Ovary (tissue), 9 donors: ENCODE data around the gene CDK2AP2. TPM values are rescaled to one million over a fixed set of nuclear protein-coding genes. Genes with fewer than 3 reads are reported as not detected.

Source experiments
- DNase-seq, 5 donors: peaks; one replicate each; pipeline ENCODE4 v3.0.0-alpha.2; 2019 to 2020
- H3K27ac ChIP-seq, 2 donors: fragments of 200-600 bp; one replicate each; pipeline versions ENCODE4 v1.5.1 to v1.8.0; 2019 to 2022
- H3K27me3 ChIP-seq: fragments of 200-600 bp; one replicate; pipeline ENCODE4 v1.8.0; 2022
- H3K36me3 ChIP-seq: fragments of 200-600 bp; sonication (generic); one replicate; pipeline ENCODE4 v1.5.1; 2019
- H3K4me1 ChIP-seq: one replicate; pipeline ENCODE4 v1.8.1; 2013; ENCODE audit warnings: mild to moderate bottlenecking, moderate library complexity; ENCODE audit not compliant: insufficient read depth
- H3K4me3 ChIP-seq: fragments of 200-600 bp; sonication (generic); one replicate; pipeline ENCODE4 v1.5.1; 2017
- H3K9me3 ChIP-seq, 2 donors: fragments of 200-600 bp in 1 of 2; sonication (generic) in 1 of 2; one replicate each; pipeline versions ENCODE4 v1.5.1 to v1.8.1; 2013 to 2019; ENCODE audit warnings: mild to moderate bottlenecking in 1 of 2, moderate library complexity in 1 of 2
- EP300 ChIP-seq: sonication (generic); formaldehyde crosslinking; IDR thresholded peaks from one replicate; pipeline ENCODE4 v1.6.1; 2017; ENCODE audit warnings: antibody characterized with exemption
- POLR2A ChIP-seq: fragments of 450-650 bp; IDR thresholded peaks from one replicate; pipeline ENCODE4 v1.6.1; 2017; ENCODE audit warnings: antibody characterized with exemption, mild to moderate bottlenecking, moderate library complexity
- WGBS, 3 donors: extraction: QIAGEN DNeasy Blood & Tissue Kit in 1 of 3; methylation state at CpG; one replicate each; pipeline versions ENCODE4 v1.1.5 to v1.1.7; 2013 to 2017; 5-methylcytosine and 5-hydroxymethylcytosine counted together
- intact Hi-C, 4 donors: fragments of 100-400 bp; cut with DNase I; formaldehyde crosslinking; loops; one replicate each; pipeline versions ENCODE4 v1.11.0 to v1.15.1; 2022 to 2023
- polyA plus RNA-seq, 2 donors: library from polyadenylated mRNA; stranded (reverse); fragments of 200-250 nt in 1 of 2; fragments of 350-450 nt in 1 of 2; fragmentation: Illumina TruSeq in 1 of 2; extraction: RNeasy Lipid Tissue Mini Kit (QIAGEN cat#74804) in 1 of 2; gene quantifications; one replicate each; pipeline ENCODE4 v1.2.3, GENCODE V29; 2013 to 2014
- total RNA-seq, 7 donors: library from RNA; depleted of rRNA in 2 of 7; stranded (reverse); fragments of >200 nt in 2 of 7; fragmentation: NEBNext Ultra II Directional in 3 of 7; extraction: Animal tissue kit (Norgen Biotek cat#: 25700) in 3 of 7; gene quantifications; one replicate each; pipeline versions ENCODE4 v1.1.0 to v1.2.4, GENCODE V29; 2016 to 2023
- TF ChIP-seq, protein P1 (sequence below), 3 donors: fragments of 450-650 bp in 2 of 3; fragments of 200-600 bp in 1 of 3; IDR thresholded peaks; one replicate each; pipeline versions ENCODE4 v1.5.1 to v1.8.0; 2016 to 2022; ENCODE audit warnings: antibody characterized with exemption in 3 of 3, mild to moderate bottlenecking in 1 of 3
- donor health status: DM: no; HTN: no; CAD: no; lungs with moderate emphysema.
- donor health status: DM: no; HTN: no; CAD: no.
- donor health status: Bipolar disorder and iron deficiency.
- donor health status: DM: yes; HTN: yes; CAD: no.
- donor health status: DM: no; HTN: no; CAD: no.
- donor health status: DM: yes; HTN: yes; CAD: no.

Gene CDK2AP2
- total and polyA plus RNA-seq, 9 donors = 3.8 to 66.1 (median 34.6) TPM

DNA sequence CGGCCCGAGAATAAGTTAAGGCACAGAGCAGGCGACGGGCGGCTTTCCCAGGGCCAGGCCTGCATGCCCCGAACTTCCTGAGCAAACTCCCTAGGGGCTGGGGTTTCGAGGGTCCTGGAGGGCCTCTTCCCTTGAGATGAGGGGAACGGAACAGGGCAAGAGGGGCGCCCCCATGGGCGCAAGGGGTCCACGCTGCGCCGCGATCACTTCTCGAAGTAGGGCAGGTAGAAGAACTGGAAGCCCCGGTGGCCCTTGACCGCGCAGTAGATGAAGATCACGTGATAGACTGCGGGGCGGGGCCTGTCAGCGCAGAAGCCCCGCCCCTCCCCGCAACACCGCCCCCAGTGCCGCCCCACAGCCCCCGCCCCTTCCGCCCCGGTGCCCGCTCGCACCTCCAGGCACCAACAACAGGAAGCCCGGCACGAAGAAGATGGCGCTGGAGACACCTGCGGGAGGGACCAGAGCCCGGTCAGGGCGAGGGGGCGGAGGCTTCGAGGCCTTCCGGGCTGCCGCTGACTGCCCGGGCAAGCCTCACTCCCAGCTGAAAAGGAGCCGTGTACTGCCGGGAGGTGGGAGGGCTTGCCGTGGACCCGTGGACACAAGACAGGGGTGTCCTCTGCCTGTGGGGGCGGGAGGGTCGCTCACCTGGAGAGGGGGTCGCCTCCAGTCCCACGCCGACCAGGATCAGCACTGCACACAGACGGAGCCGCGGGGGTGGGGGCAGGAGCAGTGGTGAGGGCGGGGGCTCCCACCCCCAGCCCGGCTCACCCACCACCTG, 43.4 kb downstream of the CDK2AP2 start:
- TF ChIP-seq EP300 (no peak), POLR2A (no peak)
- TF ChIP-seq, protein P1, sequence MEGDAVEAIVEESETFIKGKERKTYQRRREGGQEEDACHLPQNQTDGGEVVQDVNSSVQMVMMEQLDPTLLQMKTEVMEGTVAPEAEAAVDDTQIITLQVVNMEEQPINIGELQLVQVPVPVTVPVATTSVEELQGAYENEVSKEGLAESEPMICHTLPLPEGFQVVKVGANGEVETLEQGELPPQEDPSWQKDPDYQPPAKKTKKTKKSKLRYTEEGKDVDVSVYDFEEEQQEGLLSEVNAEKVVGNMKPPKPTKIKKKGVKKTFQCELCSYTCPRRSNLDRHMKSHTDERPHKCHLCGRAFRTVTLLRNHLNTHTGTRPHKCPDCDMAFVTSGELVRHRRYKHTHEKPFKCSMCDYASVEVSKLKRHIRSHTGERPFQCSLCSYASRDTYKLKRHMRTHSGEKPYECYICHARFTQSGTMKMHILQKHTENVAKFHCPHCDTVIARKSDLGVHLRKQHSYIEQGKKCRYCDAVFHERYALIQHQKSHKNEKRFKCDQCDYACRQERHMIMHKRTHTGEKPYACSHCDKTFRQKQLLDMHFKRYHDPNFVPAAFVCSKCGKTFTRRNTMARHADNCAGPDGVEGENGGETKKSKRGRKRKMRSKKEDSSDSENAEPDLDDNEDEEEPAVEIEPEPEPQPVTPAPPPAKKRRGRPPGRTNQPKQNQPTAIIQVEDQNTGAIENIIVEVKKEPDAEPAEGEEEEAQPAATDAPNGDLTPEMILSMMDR (IDR thresholded peaks at IDR 0.05) = no peak
- Histone ChIP-seq H3K9me3 (no peaks in the 10 kb centered on the region), H3K27me3 (no peaks in the 10 kb centered on the region), H3K36me3 (no peaks in the 10 kb centered on the region), H3K4me3 (peak overlapping the region; percentile 39), H3K4me1 (peaks cover 7% of the 10 kb centered on the region), H3K27ac (peak overlapping the region; percentile 63 to 78)
- 21 to 49% (median 28%) methylated on average over 35 to 56 of the region's 56 CpGs for WGBS, 3 donors
- peak; percentile 73 to 88 (median 85) for DNase-seq
- intact Hi-C loops = loop anchor here in 1 of 4 donors (5.0 kb wide), 1 partner anchor 67 kb away; no protein-coding TSS in a partner anchor

DNA sequence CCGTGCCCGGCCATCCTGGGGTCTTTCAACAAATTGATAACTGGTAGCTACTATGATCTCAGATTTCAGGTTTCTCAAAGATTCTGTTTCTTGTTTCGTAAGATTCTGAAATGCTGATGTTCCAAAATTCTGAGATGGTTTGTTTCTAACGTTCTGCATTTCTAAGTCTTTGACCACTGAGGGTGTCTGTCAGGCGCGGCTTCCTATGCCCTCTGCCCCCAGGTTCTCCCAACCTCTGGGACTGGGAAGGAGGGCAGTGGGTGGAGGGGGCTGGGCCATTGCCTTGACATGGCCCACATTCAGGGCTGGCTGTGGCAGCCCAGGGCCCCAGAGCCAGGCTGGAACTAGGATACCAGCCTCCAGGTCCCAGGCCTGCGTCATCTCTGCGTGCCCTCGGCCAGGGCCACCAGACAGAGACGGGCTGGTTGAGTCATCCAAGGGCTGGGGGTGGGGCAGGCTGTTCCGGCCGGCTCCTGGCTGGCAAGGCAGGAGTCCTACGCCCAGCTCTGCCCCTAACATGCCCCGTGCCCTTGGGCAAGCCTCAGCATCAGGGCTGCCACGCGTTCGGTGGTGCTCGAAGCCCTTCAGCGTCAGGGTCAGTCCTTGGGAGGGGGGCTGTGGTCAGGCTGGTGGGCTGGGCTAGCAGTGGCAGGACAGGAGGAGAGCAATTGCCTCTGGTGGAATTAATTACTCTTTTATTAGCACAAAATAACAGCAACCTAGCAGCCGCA, 44.1 kb downstream of the CDK2AP2 start:
- Histone ChIP-seq H3K36me3 (no peaks in the 10 kb centered on the region), H3K27ac (peak overlapping the region; percentile 63 to 78), H3K4me1 (peaks cover 7% of the 10 kb centered on the region), H3K9me3 (no peaks in the 10 kb centered on the region), H3K4me3 (peak overlapping the region; percentile 39), H3K27me3 (no peaks in the 10 kb centered on the region)
- TF ChIP-seq, protein P1 (IDR thresholded peaks at IDR 0.05) = no peak
- TF ChIP-seq POLR2A (no peak), EP300 (no peak)
- 79 to 85% (median 81%) methylated on average over 20 of the region's 20 CpGs for WGBS, 3 donors
- DNase-seq = peak in 3 of 5 donors; percentile 57 to 58 (median 57)
- intact Hi-C loops = no loop called here

DNA sequence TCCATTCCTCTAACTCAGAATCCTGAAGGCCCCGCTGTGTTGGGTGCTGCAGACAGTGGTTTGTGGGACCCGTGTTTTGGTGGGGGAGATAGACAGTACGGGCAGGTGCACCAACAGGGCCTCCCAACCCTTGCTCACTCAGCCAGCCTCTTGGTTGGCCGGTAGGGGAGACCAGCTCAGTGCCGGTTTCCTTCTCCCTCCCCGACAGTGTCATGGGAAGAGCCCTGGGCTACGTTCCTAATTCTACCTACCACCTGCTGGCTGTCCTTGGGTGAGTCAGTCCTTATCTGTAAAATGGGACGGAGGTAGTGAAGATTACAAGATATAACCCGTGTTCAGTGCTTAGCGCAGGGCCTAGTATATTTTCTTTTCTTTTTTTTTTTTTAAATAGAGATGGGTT, 44.8 kb downstream of the CDK2AP2 start:
- Histone ChIP-seq H3K4me3 (no peak overlapping the region), H3K27ac (no peak overlapping the region), H3K4me1 (peaks cover 7% of the 10 kb centered on the region), H3K9me3 (no peaks in the 10 kb centered on the region), H3K36me3 (no peaks in the 10 kb centered on the region), H3K27me3 (no peaks in the 10 kb centered on the region)
- WGBS, 3 donors = 72 to 87% (median 80%) methylated on average over 10 of the region's 10 CpGs
- intact Hi-C loops = no loop called here
- DNase-seq = peak in 1 of 5 donors; percentile 14
- TF ChIP-seq EP300 = no peak

DNA sequence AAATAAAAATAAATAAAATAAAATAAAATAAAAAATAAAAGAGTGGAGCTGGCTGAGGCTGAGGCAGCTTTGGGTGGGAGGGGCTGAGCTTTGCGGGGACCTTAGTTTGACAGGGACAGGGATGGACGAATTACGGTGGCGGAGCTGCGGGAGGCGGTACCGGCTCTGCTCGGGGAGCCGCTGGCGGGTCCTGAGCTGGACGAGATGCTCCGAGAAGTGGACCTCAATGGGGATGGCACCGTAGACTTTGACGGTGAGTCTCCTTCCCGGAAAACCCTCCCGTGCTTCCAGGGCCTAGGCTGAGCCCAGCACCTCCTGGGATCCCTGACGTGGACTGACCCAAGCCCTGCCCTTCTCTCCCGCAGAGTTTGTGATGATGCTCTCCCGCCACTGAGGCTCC, 49.7 kb downstream of the CDK2AP2 start:
- no peaks in the 10 kb centered on the region for H3K36me3 ChIP-seq
- H3K27me3 ChIP-seq = no peaks in the 10 kb centered on the region
- no peaks in the 10 kb centered on the region for H3K4me1 ChIP-seq
- H3K9me3 ChIP-seq = no peaks in the 10 kb centered on the region
- TF ChIP-seq, protein P1 (IDR thresholded peaks at IDR 0.05) = no peak
- no peak overlapping the region for H3K27ac ChIP-seq
- intact Hi-C loops = no loop called here
- no peak overlapping the region for H3K4me3 ChIP-seq
- WGBS, 3 donors = 71 to 82% (median 75%) methylated on average over 19 of the region's 19 CpGs
- DNase-seq = peak in 2 of 5 donors; percentile 14 to 20

DNA sequence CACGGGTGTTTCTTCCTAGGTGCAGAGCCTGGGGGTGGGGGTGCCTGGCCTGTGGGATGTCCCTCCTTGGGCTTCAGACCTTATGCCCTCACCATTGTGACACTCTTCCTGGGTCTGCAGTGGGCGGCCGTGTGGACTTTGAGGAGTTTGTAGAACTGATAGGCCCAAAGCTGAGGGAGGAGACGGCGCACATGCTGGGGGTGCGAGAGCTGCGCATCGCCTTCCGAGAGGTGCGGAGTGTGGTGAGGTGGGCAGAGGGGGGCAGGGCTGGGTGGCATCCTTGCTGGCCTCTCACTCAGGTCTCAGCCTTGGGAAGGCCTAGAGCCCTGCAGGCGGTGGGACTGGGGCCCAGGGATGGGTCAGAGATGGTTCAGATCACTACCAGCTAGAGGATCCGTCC, 50.5 kb downstream of the CDK2AP2 start:
- no peak overlapping the region for H3K4me3 ChIP-seq
- H3K27me3 ChIP-seq = no peaks in the 10 kb centered on the region
- no peaks in the 10 kb centered on the region for H3K9me3 ChIP-seq
- TF ChIP-seq POLR2A (no peak), EP300 (no peak)
- TF ChIP-seq, protein P1 (IDR thresholded peaks at IDR 0.05) = no peak
- H3K36me3 ChIP-seq = no peaks in the 10 kb centered on the region
- H3K27ac ChIP-seq = no peak overlapping the region
- peak in 2 of 5 donors; percentile 13 to 14 for DNase-seq
- WGBS, 3 donors = 86 to 89% (median 87%) methylated on average over 12 of the region's 12 CpGs
- no peaks in the 10 kb centered on the region for H3K4me1 ChIP-seq
- intact Hi-C loops = no loop called here
